GM18502 (cell line): Measurements from ENCODE around the gene MICALL2.

ENCODE experiments used
- ATAC-seq: cut with Tn5 transposase; IDR thresholded peaks from one replicate; pipeline ENCODE4 v1.9.1; 2021; ENCODE audit warnings: mild to moderate bottlenecking; ENCODE audit not compliant: unreplicated experiment, poor library complexity

MICALL2 gene

GRCh38 chr7:1402110-1402790 is 57.0 kb downstream of the MICALL2 start:
- no peak for ATAC-seq

DNA sequence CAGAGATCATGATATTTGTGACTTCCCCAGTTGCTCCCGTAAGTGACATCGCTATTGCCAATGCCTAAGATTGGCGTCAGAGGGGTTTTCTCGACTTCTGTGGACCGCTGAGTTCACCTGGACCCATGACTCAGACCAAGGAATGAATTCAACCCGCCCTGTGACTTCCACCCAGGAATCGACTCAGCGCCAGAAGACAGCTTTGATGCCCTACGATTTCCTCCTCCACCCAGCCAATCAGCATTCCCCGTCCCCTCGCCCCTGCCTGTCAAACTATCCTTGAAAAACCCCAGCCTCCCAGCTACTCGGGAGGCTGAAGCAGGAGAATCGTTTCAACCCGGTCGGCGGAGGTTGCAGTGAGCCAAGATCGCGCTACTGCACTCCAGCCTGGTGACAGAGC is 58.3 kb downstream of the MICALL2 start:
- ATAC-seq = no peak

- ATAC-seq = no peak
Observed at GRCh38 chr7:1400371-1400770, 58.9 kb downstream of the MICALL2 start.

DNA sequence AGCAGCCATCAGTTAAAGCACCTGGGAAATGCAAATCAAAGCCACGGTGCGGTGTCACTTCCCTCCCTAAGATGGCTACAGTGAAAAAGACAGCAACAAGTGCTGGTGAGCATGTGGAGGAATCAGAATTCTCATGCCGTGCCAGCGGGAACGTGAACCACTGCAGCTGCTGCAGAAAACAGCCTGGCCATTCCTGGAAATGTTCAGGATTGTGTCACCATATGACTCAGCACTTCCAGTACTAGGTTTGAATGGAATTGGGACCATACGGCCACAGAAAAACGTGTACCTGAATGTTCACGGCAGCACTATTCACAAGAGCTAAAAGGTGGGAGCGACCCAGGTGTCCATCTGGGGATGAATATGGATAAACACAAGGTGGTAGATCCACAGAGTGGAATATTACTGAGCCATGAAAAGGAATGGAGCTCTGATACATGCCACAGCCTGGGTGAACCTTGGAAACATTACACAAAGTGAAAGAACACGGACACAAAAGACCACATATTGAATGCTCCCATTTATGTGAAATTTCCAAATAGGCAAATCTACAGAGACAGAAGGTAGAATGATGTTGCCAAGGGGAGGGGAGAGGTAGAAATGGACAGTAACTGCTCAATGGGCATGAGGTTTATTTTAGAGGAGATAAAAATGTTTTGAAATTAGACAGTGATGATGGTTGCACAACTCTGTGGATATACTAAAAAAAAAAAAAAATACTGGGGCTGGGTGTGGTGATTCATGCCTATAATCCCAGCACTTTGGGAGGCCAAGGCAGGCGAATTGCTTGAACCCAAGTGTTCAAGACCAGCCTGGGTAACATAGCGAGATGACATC is 61.6 kb downstream of the MICALL2 start:
- ATAC-seq = no peak

DNA sequence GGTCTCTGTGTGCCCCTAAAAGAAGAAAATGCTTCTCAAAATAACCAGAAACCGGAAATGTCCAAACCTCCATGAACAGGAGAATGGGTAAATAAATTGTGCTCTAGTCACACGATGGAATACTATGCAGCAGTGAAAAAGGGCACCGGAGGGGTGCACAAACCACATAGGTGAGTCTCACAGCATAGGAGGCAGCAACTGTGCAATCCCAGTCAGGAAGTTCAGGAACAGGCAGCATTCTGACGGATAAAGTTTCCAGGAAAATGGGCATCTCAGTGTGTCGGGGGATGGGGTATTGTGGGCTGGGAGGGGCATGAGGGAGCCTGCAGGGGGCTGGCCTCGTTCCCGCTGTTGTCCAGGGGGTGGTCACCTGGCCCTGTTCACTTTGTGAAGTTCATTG is 63.1 kb downstream of the MICALL2 start:
- no peak for ATAC-seq

DNA sequence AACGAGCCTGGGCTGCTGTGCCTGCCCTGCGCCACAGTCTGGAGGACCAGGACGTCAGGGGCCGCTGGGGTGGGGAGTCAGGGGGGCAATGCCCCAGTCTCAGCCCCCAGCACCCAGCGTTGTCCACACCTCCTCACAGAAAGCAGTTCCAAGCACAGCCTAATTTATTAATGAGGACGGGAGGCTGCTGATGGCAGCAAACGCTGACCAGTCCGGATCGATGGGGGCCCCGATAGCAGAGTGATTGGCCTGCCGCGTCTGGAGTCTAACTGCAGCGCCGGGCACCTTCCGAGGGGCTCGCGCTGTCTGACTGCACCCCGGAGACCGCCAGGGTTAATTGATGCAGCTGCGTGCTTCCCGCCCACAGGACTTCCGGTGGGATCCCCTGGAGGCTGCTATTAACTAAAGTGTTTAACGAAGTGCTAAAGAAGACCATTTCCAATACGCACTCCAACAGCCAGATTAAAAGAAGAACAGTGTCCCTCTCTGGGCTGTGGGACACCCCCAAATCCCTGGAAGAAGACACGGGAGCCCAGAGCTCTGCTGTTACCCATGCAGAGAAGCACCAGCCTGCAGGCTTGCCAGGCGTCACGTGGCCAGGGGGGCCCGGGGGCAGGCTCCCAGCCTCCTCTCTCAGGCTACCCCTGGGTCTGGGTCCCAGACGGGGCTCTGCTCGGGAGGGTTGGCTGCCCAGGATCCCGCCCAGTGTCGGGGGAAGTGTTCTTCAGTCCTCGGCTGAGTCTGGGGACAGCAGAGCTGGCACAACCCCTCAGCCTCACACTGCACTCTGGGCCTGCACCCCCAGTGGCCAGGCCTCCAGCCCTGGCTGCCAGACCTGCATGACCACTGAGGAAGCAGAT is 63.8 kb downstream of the MICALL2 start:
- ATAC-seq = no peak

- ATAC-seq = no peak
Observed at GRCh38 chr7:1394371-1394770, 64.9 kb downstream of the MICALL2 start.

DNA sequence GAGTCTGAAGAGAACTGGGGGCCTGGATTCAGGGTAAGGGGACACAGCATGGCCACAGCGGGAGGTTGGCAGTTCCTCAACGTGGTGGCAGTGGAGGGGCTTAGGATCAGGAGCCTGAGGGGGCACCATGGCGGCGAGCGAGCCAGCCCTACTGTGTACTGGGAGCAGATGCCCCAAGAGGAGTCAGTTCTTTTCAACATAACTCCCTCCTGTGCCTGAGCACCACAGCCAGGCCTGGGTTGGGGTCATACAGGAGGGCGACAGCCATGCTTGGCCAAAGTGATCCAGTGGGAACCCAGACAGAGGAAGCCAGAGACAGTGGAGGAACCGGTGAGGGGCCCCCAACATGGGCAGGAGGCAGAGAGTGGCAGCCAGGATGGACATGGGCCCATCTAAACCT is 65.8 kb downstream of the MICALL2 start:
- ATAC-seq = no peak

DNA sequence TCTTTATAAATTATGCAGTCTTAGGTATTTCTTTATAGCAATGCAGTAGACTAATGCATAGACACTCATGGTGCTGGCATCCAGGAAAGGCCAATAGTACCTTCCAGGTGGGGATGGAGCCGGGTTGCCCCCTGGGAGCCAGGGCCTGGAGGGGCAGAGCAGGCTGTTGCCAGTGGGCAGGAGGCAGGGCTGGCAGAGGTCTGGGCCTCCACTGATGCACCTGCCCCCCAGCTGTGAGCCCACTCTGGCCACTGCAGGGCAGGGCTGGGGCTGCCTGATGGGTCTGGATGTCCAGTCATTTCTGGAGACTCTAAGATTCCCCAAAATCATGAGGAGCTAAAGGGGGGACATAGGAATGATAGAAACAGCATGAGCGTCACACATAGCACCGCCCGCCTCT is 66.7 kb downstream of the MICALL2 start:
- ATAC-seq = no peak

GRCh38 chr7:1391449-1391848 is 67.8 kb downstream of the MICALL2 start:
- ATAC-seq = no peak

GRCh38 chr7:1388703-1389335 is 70.5 kb downstream of the MICALL2 start:
- no peak for ATAC-seq

DNA sequence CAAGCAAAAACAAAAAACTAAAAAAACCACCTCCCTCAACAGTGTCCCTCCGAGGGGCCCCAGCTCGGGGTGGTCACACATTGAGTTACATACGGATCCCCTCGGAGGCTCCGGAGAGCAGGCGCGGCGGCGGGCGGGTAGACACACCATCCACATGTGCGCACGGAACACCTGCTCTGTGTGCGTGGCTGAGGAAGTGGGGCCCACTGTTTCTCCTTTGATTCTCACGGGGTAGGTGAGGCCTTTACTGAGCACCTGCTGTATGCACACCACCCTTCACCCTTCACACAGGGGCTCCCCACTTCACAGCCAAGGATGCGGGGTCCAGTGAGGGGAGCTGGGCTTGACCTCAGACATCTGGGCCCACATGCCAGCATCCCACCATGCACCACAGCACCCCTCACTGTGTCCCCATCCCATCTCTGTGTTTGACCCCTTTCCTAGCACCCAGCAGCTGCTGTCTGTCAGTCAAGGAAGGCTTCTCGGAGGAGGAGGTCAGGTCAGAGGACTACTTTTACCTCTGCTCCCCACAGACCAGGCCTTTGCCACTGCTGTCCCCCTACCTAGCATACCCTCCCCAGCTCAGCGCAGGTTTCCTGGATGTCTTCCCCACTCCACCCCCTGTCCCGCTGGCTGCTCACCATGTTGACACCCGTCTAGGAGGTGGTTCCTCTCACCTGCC is 71.1 kb downstream of the MICALL2 start:
- ATAC-seq = no peak

GRCh38 chr7:1387261-1387660 is 72.0 kb downstream of the MICALL2 start:
- no peak for ATAC-seq

DNA sequence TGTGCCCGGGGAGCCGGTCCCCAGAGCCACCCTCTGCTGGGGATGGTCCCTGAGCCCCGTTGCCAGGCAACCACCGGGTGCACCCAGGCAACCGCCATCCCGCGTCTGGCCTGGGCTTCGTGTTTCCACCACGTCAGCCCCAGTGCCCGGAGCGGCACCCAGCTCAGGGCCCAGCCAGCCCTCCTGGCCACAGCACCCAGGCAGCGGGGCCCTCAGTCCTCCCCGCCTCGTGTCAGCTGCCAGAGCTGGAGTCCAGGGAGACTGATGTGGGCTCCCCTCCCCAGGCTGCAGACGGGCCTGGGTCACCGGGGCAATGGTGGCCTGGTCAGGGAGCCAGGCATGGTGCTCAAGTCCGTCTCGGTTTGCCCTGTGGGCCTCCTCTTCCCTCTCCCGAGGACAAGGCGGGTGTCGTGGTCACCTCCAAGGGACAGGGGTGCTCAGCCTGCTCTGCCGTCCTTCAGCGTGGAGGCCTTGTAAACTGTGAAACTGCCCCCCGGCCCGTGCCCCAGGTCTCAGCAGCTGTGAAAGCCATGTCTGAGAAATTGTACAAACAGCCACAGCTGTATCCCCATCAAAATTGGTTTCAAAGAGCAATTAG is 72.5 kb downstream of the MICALL2 start:
- no peak for ATAC-seq

DNA sequence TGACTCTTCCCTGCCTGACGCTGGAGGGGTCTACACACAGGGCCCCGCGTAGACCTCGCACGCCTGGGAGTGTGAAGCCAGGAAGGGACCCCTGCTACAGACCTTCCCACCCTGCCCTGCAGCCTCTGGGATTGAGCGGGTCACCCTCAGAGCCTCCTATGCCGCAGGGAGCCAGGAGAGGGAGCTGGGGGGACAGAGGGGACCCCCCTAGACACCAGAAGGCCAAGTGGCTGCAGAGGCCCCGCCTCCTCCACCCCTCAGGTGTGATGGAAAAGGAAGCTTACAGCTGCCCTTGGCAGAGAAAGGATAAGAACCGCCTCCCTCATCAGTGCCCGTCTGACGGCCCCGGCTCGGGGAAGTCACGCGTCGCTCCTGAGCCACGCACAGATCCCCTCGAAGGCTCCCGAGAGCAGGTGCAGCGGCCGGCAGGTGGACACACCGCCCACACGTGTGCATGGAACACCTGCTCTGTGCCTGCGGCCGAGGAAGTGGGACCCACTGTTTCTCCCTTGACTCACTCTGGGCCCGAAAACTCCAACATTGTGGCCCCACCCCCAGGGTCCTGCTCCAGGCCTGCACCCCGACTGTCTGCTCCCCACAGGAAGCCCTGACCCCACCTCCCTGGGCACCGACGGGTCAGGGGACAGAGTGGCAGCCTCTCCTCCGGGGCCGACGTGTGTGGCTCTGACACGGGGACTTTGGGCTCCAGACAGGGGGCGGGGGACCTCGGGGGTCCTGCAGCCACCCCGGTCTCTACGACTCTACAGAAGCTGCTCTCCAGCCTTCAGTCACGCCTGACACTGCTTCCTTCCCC is 73.3 kb downstream of the MICALL2 start:
- ATAC-seq = no peak

- ATAC-seq = no peak
Observed at GRCh38 chr7:1385086-1385808, 74.0 kb downstream of the MICALL2 start.
